Hepatocyte (in vitro differentiated cells): Measurements from ENCODE around the gene TSHZ3. TPM values are rescaled to one million over a fixed set of nuclear protein-coding genes. Genes with fewer than 3 reads are reported as not detected.

ENCODE experiments used
- DNase-seq: peaks from one replicate; pipeline ENCODE4 v3.0.0-alpha.2; 2016; ENCODE audit warnings: low spot score
- H2AFZ ChIP-seq: fragments of 200-600 bp; sonication (generic); 2 replicates; pipeline ENCODE4 v1.6.0; 2016; ENCODE audit warnings: antibody characterized with exemption, mild to moderate bottlenecking
- H3K27ac ChIP-seq: fragments of 200-600 bp; sonication (generic); 2 replicates; pipeline ENCODE4 v1.5.1; 2016; ENCODE audit warnings: mild to moderate bottlenecking
- H3K27me3 ChIP-seq: fragments of 200-600 bp; sonication (generic); 2 replicates; pipeline ENCODE4 v1.6.1; 2016
- H3K36me3 ChIP-seq: fragments of 200-600 bp; sonication (generic); replicated peaks from 2 replicates; pipeline ENCODE4 v1.5.1; 2016; ENCODE audit warnings: low read depth; ENCODE audit not compliant: insufficient read depth
- H3K4me1 ChIP-seq: fragments of 200-600 bp; sonication (generic); 2 replicates; pipeline ENCODE4 v1.5.1; 2016; ENCODE audit warnings: mild to moderate bottlenecking, moderate library complexity; ENCODE audit not compliant: insufficient read depth
- H3K4me2 ChIP-seq: fragments of 200-600 bp; sonication (generic); 2 replicates; pipeline ENCODE4 v1.6.0; 2016
- H3K4me3 ChIP-seq: fragments of 200-600 bp; sonication (generic); 2 replicates; pipeline ENCODE4 v1.5.1; 2016; ENCODE audit warnings: mild to moderate bottlenecking
- H3K79me2 ChIP-seq: fragments of 200-600 bp; sonication (generic); 2 replicates; pipeline ENCODE4 v1.6.0; 2017; ENCODE audit warnings: mild to moderate bottlenecking
- H3K9me2 ChIP-seq: fragments of 200-600 bp; sonication (generic); replicated peaks from 2 replicates; pipeline ENCODE4 v1.6.0; 2017; ENCODE audit warnings: mild to moderate bottlenecking; ENCODE audit not compliant: insufficient read depth
- H3K9me3 ChIP-seq: fragments of 200-600 bp; sonication (generic); 2 replicates; pipeline ENCODE4 v1.5.1; 2016; ENCODE audit warnings: low read depth, mild to moderate bottlenecking
- H4K20me1 ChIP-seq: fragments of 200-600 bp; sonication (generic); 2 replicates; pipeline ENCODE4 v1.6.0; 2016; ENCODE audit warnings: mild to moderate bottlenecking; ENCODE audit not compliant: insufficient read depth, poor library complexity, severe bottlenecking
- CTCF ChIP-seq: fragments of 200-600 bp; sonication (generic); IDR thresholded peaks from 2 replicates; pipeline ENCODE4 v1.5.1; 2016; ENCODE audit warnings: antibody characterized with exemption, mild to moderate bottlenecking; ENCODE audit not compliant: poor library complexity
- EZH2 ChIP-seq: fragments of 200-600 bp; sonication (generic); IDR thresholded peaks from 2 replicates; pipeline ENCODE4 v1.6.1; 2016; ENCODE audit warnings: antibody characterized with exemption, mild to moderate bottlenecking, borderline replicate concordance
- EZH2phosphoT487 ChIP-seq: fragments of 200-600 bp; sonication (generic); IDR thresholded peaks from one replicate; pipeline ENCODE4 v1.6.1; 2018; ENCODE audit warnings: antibody characterized with exemption, mild to moderate bottlenecking, low read depth, moderate library complexity; ENCODE audit not compliant: unreplicated experiment, severe bottlenecking
- WGBS: methylation state at CpG from one replicate; pipeline ENCODE4 v1.1.6; 2016; ENCODE audit warnings: low lambda C conversion rate; ENCODE audit errors: missing lambda C conversion rate; 5-methylcytosine and 5-hydroxymethylcytosine counted together
- polyA plus RNA-seq: library from polyadenylated mRNA; unstranded; fragments of >200 nt; fragmentation: Nextera tagmentation; extraction: Ambion mirVana; gene quantifications from 2 replicates; pipeline ENCODE4 v1.2.1, GENCODE V29; 2016
- total RNA-seq: library from RNA; depleted of rRNA; stranded (reverse); fragments of >200 nt; gene quantifications from 2 replicates; pipeline ENCODE4 v1.2.3, GENCODE V29; 2014

TSHZ3 gene
- total and polyA plus RNA-seq, 2 experiments from 2014 or later, result 4.9 to 5.3 TPM

GRCh38 chr19:31317093-31317492 lies 32.1 kb downstream of the TSHZ3 start:
- H3K4me2 ChIP-seq, result peak overlapping the region; percentile 49
- 83% methylated on average over 6 of the region's 6 CpGs for whole genome bisulfite sequencing
- DNase-seq, result no peak
- TF ChIP-seq EZH2phosphoT487 (no peak), CTCF (no peak), EZH2 (no peak)
- no peaks in the 10 kb centered on the region for H3K27me3 ChIP-seq
- no peaks in the 10 kb centered on the region for H4K20me1 ChIP-seq
- H3K9me3 ChIP-seq, result no peaks in the 10 kb centered on the region
- H3K27ac ChIP-seq, result no peak overlapping the region
- H3K79me2 ChIP-seq, result peaks cover 51% of the 10 kb centered on the region
- H3K36me3 ChIP-seq, result no peaks in the 10 kb centered on the region
- no peak overlapping the region for H2AFZ ChIP-seq
- peaks cover 11% of the 10 kb centered on the region for H3K4me1 ChIP-seq
- no peaks in the 10 kb centered on the region for H3K9me2 ChIP-seq
- H3K4me3 ChIP-seq, result no peak overlapping the region

GRCh38 chr19:31316201-31316951 lies 32.9 kb downstream of the TSHZ3 start:
- no peaks in the 10 kb centered on the region for H3K9me3 ChIP-seq
- no peaks in the 10 kb centered on the region for H3K36me3 ChIP-seq
- no peak for DNase-seq
- no peaks in the 10 kb centered on the region for H3K9me2 ChIP-seq
- no peak overlapping the region for H3K4me3 ChIP-seq
- H4K20me1 ChIP-seq, result no peaks in the 10 kb centered on the region
- TF ChIP-seq CTCF, result no peak
- no peak for TF ChIP-seq EZH2
- no peak for TF ChIP-seq EZH2phosphoT487
- peaks cover 49% of the 10 kb centered on the region for H3K79me2 ChIP-seq
- WGBS, result 56% methylated on average over 12 of the region's 12 CpGs
- H3K27ac ChIP-seq, result peak overlapping the region; percentile 39
- peaks cover 11% of the 10 kb centered on the region for H3K4me1 ChIP-seq
- H2AFZ ChIP-seq, result no peak overlapping the region
- H3K4me2 ChIP-seq, result peak overlapping the region; percentile 49
- H3K27me3 ChIP-seq, result no peaks in the 10 kb centered on the region

GRCh38 chr19:31315652-31316051 lies 33.6 kb downstream of the TSHZ3 start:
- no peaks in the 10 kb centered on the region for H3K9me2 ChIP-seq
- WGBS, result 61% methylated on average over 5 of the region's 5 CpGs
- H3K9me3 ChIP-seq, result no peaks in the 10 kb centered on the region
- peaks cover 11% of the 10 kb centered on the region for H3K4me1 ChIP-seq
- TF ChIP-seq CTCF (no peak), EZH2phosphoT487 (no peak)
- H4K20me1 ChIP-seq, result no peaks in the 10 kb centered on the region
- no peak overlapping the region for H3K27ac ChIP-seq
- no peak overlapping the region for H3K4me3 ChIP-seq
- no peak overlapping the region for H3K4me2 ChIP-seq
- peaks cover 47% of the 10 kb centered on the region for H3K79me2 ChIP-seq
- H2AFZ ChIP-seq, result no peak overlapping the region
- no peak for DNase-seq
- no peaks in the 10 kb centered on the region for H3K27me3 ChIP-seq
- no peaks in the 10 kb centered on the region for H3K36me3 ChIP-seq
